ENCODE measurements around the gene DNAH7.

DNA sequence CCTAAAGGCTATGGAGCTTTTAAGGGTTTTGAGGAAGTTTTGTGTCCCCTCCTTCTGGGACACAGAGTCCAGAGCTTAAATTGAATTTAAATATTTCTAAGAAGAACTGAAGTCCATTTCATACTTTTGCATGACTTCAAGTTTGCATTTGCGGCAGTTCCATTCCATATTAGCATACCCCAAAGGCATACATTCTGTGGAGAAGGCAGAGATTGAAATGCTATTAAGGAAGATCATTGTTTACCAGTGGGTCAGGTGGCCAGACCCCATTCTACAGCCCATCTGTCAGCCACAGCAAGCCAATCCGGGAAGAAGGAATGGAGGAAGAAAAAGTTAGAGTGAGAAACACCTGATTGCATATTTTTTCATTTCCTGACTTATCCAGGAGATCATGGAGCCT lies 75.0 kb downstream of the DNAH7 start:
- no peak for TF ChIP-seq CTCF (IDR thresholded peaks at IDR 0.05)
- no peak for TF ChIP-seq EP300 (IDR thresholded peaks at IDR 0.05)

Data from tibial nerve (tissue), 4 donors.